ENCODE data around the gene LBHD2. TPM values are rescaled to one million over a fixed set of nuclear protein-coding genes. Genes with fewer than 3 reads are reported as not detected.

The LBHD2 gene
- total and polyA plus RNA-seq, 2 experiments from 2014 or later: not detected

GRCh38 chr14:103097994-103098957, 14.3 kb downstream of the LBHD2 start:
- no peaks in the 10 kb centered on the region for H3K79me2 ChIP-seq (replicated peaks; ENCODE audit: insufficient read depth)
- DNase-seq (ENCODE audit: low spot score): no peak
- ATAC-seq: no peak
- H3K9me2 ChIP-seq (ENCODE audit: insufficient read depth): no peaks in the 10 kb centered on the region
- Mint-ChIP-seq H3K27me3 (ENCODE audit: insufficient read depth, low read depth, poor library complexity) (peaks cover 40% of the 10 kb centered on the region), H3K9me3 (no peaks in the 10 kb centered on the region), H3K4me1 (peaks cover 12% of the 10 kb centered on the region), H3K27ac (no peak overlapping the region), H3K4me3 (no peak overlapping the region), H3K36me3 (ENCODE audit: low read depth) (no peaks in the 10 kb centered on the region)
- H3K36me3 ChIP-seq (ENCODE audit: insufficient read depth): no peaks in the 10 kb centered on the region
- H4K20me1 ChIP-seq (replicated peaks; ENCODE audit: insufficient read depth): 0 out of 2 replicates have a peak, but pooled peaks cover 3% of the 10 kb centered on the region
- no peak for TF ChIP-seq ZNF462 (CRISPR knock-in tag; IDR thresholded peaks at IDR 0.05)
- TF ChIP-seq POLR2AphosphoS5 (IDR thresholded peaks at IDR 0.05; ENCODE audit: low read depth): no peak
- TF ChIP-seq STAT1 (IDR thresholded peaks at IDR 0.05; ENCODE audit: unreplicated experiment): no peak
- no peak for TF ChIP-seq JUNB (IDR thresholded peaks at IDR 0.05; ENCODE audit: unreplicated experiment)
- no peak for TF ChIP-seq ETS1 (IDR thresholded peaks at IDR 0.05)
- TF ChIP-seq CREB1 (CRISPR knock-in tag; IDR thresholded peaks at IDR 0.05; ENCODE audit: low read depth): no peak
- no peak for TF ChIP-seq REST (IDR thresholded peaks at IDR 0.05; ENCODE audit: unreplicated experiment)
- H3K27me3 ChIP-seq (ENCODE audit: insufficient read depth): peaks cover 25% of the 10 kb centered on the region
- H2AFZ ChIP-seq: no peak overlapping the region
- no peak overlapping the region for H3K4me3 ChIP-seq
- 0 out of 2 replicates have a peak, but pooled peaks cover 5% of the 10 kb centered on the region for H3F3A ChIP-seq (replicated peaks; ENCODE audit: low read depth)
- H3K4me1 ChIP-seq (ENCODE audit: insufficient read depth): peaks cover 9% of the 10 kb centered on the region
- H3K27ac ChIP-seq (ENCODE audit: low read depth): no peak overlapping the region
- H3K4me2 ChIP-seq: no peak overlapping the region

Measured in GM23338 (cell line).